ENCODE results near the gene CTSV. TPM values are rescaled to one million over a fixed set of nuclear protein-coding genes. Genes with fewer than 3 reads are reported as not detected.
"Not testable (repeated sequence)": the region's sequence is repeated elsewhere in the genome, so short reads cannot be mapped to it uniquely, and the experiment has no call there.

CTSV gene
- 1 to 10 TPM in 5 of 8 experiments, under 1 TPM in 3; 0.50 to 5.6 (median 1.4) TPM for total RNA-seq

GRCh38 chr9:97038611-97039513 lies at the start of gene CTSV:
Gene CTSV (minus strand): TSS chr9:97039142. CDS start chr9:97038043, 1,099 bp downstream.
- Histone ChIP-seq H3K4me1 (replicated peaks in 1 of 2) (no peaks in the 10 kb centered on the region), H3K27ac (no peak within 1 kb of the TSS), H3K4me3 (peak within 1 kb of the TSS; percentile 40 to 66 (median 40))
- peak; percentile 98 to 100 (median 99) for ATAC-seq (replicated peaks in 6 of 8)
- in situ Hi-C loops (cut with MboI; ENCODE audit: low pct_unique_long_range_greater_than_20kb in 2 of 9, low sequenced_read_pairs in 9 of 9, unreplicated experiment in 9 of 9): no loop called here
- 0 to 13% (median 0%) methylated on average over 1 to 5 of the region's 80 CpGs; no CpG with 5 or more reads in 7 of the 10 experiments for WGBS, 10 experiments

GRCh38 chr9:97087668-97088215 lies 48.8 kb upstream of the CTSV start:
- 60 to 92% (median 67%) methylated on average over 1 to 2 of the region's 3 CpGs; no CpG with 5 or more reads in 7 of the 10 experiments for WGBS, 10 experiments
- H3K4me3 ChIP-seq; in situ Hi-C loops (cut with MboI; ENCODE audit: low pct_unique_long_range_greater_than_20kb in 2 of 9, low sequenced_read_pairs in 9 of 9, unreplicated experiment in 9 of 9); H3K4me1 ChIP-seq (replicated peaks in 1 of 2); H3K27ac ChIP-seq: not testable (repeated sequence)
- ATAC-seq (replicated peaks in 6 of 8): peak in 1 of 8 experiments; percentile 18

- H3K27ac ChIP-seq; in situ Hi-C loops (cut with MboI; ENCODE audit: low pct_unique_long_range_greater_than_20kb in 2 of 9, low sequenced_read_pairs in 9 of 9, unreplicated experiment in 9 of 9); H3K4me3 ChIP-seq; H3K4me1 ChIP-seq (replicated peaks in 1 of 2); ATAC-seq (replicated peaks in 6 of 8): not testable (repeated sequence)
- WGBS, 10 experiments: 27 to 100% (median 80%) methylated on average over 2 to 6 of the region's 6 CpGs
Measured at GRCh38 chr9:97084562-97084991, 45.6 kb upstream of the CTSV start.

- ATAC-seq (replicated peaks in 6 of 8): no peak
- WGBS, 10 experiments: 11 to 95% (median 70%) methylated on average over 2 to 7 of the region's 25 CpGs; no CpG with 5 or more reads in 7 of the 10 experiments
- in situ Hi-C loops (cut with MboI; ENCODE audit: low pct_unique_long_range_greater_than_20kb in 2 of 9, low sequenced_read_pairs in 9 of 9, unreplicated experiment in 9 of 9): no loop called here
Measured at GRCh38 chr9:97078362-97078761, 39.4 kb upstream of the CTSV start.

GRCh38 chr9:97077452-97078295 lies 38.7 kb upstream of the CTSV start:
- no peak for ATAC-seq (replicated peaks in 6 of 8)
- WGBS, 10 experiments: 35 to 100% (median 95%) methylated on average over 3 to 9 of the region's 37 CpGs; no CpG with 5 or more reads in 5 of the 10 experiments
- Histone ChIP-seq H3K4me1 (replicated peaks in 1 of 2) (no peaks in the 10 kb centered on the region), H3K27ac (no peak overlapping the region), H3K4me3 (no peak overlapping the region)
- in situ Hi-C loops (cut with MboI; ENCODE audit: low pct_unique_long_range_greater_than_20kb in 2 of 9, low sequenced_read_pairs in 9 of 9, unreplicated experiment in 9 of 9): no loop called here

More at GRCh38 chr9:97078362-97078761, 39.4 kb upstream of the CTSV start:
- Histone ChIP-seq H3K4me3 (no peak overlapping the region), H3K4me1 (replicated peaks in 1 of 2) (no peaks in the 10 kb centered on the region), H3K27ac (no peak overlapping the region)

GRCh38 chr9:97076731-97077451 lies 37.9 kb upstream of the CTSV start:
- H3K4me3 ChIP-seq; H3K4me1 ChIP-seq (replicated peaks in 1 of 2); ATAC-seq (replicated peaks in 6 of 8); H3K27ac ChIP-seq; in situ Hi-C loops (cut with MboI; ENCODE audit: low pct_unique_long_range_greater_than_20kb in 2 of 9, low sequenced_read_pairs in 9 of 9, unreplicated experiment in 9 of 9): not testable (repeated sequence)
- 98% methylated on average over 8 of the region's 56 CpGs; no CpG with 5 or more reads in 9 of the 10 experiments for WGBS, 10 experiments

GRCh38 chr9:97076238-97076637 lies 37.3 kb upstream of the CTSV start:
- ATAC-seq (replicated peaks in 6 of 8): no peak
- in situ Hi-C loops (cut with MboI; ENCODE audit: low pct_unique_long_range_greater_than_20kb in 2 of 9, low sequenced_read_pairs in 9 of 9, unreplicated experiment in 9 of 9): no loop called here
- no peaks in the 10 kb centered on the region for H3K4me1 ChIP-seq (replicated peaks in 1 of 2)
- H3K27ac ChIP-seq: no peak overlapping the region
- H3K4me3 ChIP-seq: no peak overlapping the region
- 0 to 100% (median 85%) methylated on average over 1 to 7 of the region's 11 CpGs; no CpG with 5 or more reads in 6 of the 10 experiments for WGBS, 10 experiments

GRCh38 chr9:97075289-97075985 lies 36.5 kb upstream of the CTSV start:
- WGBS, 10 experiments: 12 to 76% (median 51%) methylated on average over 2 to 6 of the region's 6 CpGs; no CpG with 5 or more reads in 1 of the 10 experiments
- no peak for ATAC-seq (replicated peaks in 6 of 8)
- Histone ChIP-seq H3K27ac (no peak overlapping the region), H3K4me1 (replicated peaks in 1 of 2) (no peaks in the 10 kb centered on the region), H3K4me3 (no peak overlapping the region)
- in situ Hi-C loops (cut with MboI; ENCODE audit: low pct_unique_long_range_greater_than_20kb in 2 of 9, low sequenced_read_pairs in 9 of 9, unreplicated experiment in 9 of 9): no loop called here

GRCh38 chr9:97073506-97073905 lies 34.6 kb upstream of the CTSV start:
- ATAC-seq (replicated peaks in 6 of 8): no peak
- WGBS, 10 experiments: 0 to 100% (median 67%) methylated on average over 1 of the region's 1 CpG; no CpG with 5 or more reads in 1 of the 10 experiments
- in situ Hi-C loops (cut with MboI; ENCODE audit: low pct_unique_long_range_greater_than_20kb in 2 of 9, low sequenced_read_pairs in 9 of 9, unreplicated experiment in 9 of 9): no loop called here
- Histone ChIP-seq H3K4me3 (no peak overlapping the region), H3K4me1 (replicated peaks in 1 of 2) (no peaks in the 10 kb centered on the region), H3K27ac (no peak overlapping the region)

GRCh38 chr9:97072285-97072776 lies 33.4 kb upstream of the CTSV start:
- 0 to 81% (median 63%) methylated on average over 1 to 5 of the region's 7 CpGs; no CpG with 5 or more reads in 6 of the 10 experiments for WGBS, 10 experiments
- ATAC-seq (replicated peaks in 6 of 8): no peak
- Histone ChIP-seq H3K4me3 (no peak overlapping the region), H3K27ac (no peak overlapping the region), H3K4me1 (replicated peaks in 1 of 2) (no peaks in the 10 kb centered on the region)
- in situ Hi-C loops (cut with MboI; ENCODE audit: low pct_unique_long_range_greater_than_20kb in 2 of 9, low sequenced_read_pairs in 9 of 9, unreplicated experiment in 9 of 9): no loop called here

- H3K4me1 ChIP-seq (replicated peaks in 1 of 2); H3K27ac ChIP-seq; in situ Hi-C loops (cut with MboI; ENCODE audit: low pct_unique_long_range_greater_than_20kb in 2 of 9, low sequenced_read_pairs in 9 of 9, unreplicated experiment in 9 of 9); H3K4me3 ChIP-seq; ATAC-seq (replicated peaks in 6 of 8): not testable (repeated sequence)
- WGBS, 10 experiments: 29 to 100% (median 91%) methylated on average over 1 to 4 of the region's 4 CpGs
Measured at GRCh38 chr9:97070325-97070724, 31.4 kb upstream of the CTSV start.

All from motor neuron (in vitro differentiated cells).